DLD1 (cell line): Measurements from ENCODE around the gene MEF2D.

Experiments used
- in situ Hi-C: cut with HindIII; loops from 2 replicates; pipeline ENCODE4 v1.10.0; 2017; ENCODE audit warnings: low sequenced_read_pairs

MEF2D gene

DNA sequence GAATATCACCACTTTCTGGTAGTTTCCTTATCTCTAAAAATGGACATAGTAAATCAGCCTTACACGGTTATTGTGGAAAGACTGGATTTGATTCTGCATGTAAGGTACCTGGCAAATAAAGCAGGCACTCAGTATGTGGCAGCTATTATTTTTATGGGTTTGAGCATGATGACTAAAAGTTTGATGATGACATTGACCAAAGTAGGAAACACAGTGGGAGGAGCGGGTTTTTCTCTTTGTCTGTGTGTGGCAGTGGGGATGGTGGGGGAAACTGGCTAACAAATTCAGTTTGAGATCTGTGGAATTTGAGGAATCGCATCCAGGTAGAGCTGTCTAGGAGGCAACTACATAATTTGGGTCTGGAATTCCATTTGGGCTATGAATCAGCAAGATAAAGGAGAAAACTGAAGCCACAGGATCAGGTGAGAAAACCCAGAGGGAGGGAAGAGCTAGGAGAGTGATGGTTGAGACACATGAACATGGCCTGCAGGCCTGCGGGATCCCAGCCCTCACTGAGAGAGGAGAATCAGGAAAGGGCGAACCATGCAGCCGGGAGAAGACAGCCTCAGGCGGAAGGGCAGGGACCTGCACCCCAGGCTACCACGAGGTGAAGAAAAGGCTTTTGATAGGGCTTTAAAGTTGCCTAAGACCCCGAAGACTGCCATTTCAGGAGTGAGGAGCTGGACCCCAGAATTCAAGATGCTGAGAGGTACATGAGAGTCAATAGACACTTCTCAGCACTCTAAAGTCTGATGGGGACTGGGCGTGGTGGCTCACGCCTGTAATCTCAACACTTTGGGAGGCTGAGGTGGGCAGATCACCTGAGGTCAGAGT is 52.2 kb downstream of the MEF2D start:
- in situ Hi-C loops = no loop called here

DNA sequence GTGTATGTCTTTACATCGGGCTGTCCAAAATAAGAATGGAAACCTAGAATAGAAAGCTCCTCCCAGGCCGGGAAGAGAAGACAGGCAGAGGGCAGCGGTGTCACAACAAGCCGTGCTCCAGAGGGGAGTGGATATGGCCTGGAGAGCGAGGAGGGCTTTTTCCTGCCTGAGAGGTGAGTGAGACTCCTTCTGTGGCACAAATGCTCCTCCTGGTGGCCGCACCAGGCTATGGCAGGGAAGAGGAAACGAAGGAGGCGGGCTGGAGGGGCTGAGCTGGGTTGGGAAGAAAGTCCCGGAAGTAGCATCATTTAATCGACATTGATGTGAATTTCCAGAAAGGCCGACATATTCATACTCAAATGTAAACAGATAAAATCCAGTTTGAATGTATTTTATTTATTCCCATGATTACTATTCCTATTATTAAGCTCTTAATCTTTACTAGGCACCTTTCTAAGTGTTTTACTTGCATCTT is 54.7 kb downstream of the MEF2D start:
- in situ Hi-C loops = no loop called here

DNA sequence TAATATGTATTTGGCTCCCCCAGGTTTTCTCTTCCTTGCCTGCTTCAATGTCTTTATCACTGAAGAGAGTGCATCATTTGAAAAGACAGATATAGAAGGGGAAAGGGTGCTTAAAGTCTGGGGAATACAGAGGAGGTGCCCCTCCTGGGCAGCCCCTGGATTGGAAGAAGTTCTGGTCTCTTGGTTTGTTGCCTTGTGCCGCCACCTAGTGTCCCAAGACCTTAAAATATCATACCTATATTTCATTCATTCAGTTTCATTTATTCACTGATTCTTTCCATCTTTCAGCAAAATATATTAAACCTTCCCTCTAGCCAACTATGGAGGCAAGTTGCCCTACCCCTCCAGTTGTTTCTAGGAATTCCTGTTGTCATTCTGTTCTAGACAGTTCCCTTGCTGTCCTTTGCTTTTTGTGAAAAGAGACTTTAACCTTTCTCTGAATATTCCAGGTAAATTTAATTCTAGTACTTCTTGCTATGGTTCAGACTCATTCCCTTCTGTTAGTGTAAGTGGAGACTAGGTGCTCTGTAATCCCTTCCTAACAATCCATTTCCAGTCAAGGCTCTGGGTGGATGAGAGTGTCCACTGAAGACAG is 56.1 kb downstream of the MEF2D start:
- in situ Hi-C loops = no loop called here

DNA sequence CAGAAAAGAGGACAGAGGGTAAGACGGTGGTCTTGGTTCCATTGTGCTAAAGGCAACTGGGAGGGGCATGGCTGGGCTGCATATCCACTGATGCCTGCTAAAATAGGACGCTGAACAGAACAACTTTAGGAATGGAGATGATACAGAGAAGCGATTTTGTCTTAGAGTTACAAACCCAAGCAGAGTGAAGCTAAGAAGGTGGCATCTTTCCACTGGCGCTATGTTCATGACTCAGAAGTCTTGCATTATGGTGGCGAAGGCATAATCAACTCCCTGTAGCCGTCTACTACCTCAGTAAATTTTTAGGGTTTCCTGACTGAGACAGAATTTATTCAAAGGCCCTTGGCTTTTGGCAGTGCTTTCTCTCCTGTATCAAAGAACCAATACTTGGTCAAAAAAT is 57.3 kb downstream of the MEF2D start:
- in situ Hi-C loops = no loop called here

DNA sequence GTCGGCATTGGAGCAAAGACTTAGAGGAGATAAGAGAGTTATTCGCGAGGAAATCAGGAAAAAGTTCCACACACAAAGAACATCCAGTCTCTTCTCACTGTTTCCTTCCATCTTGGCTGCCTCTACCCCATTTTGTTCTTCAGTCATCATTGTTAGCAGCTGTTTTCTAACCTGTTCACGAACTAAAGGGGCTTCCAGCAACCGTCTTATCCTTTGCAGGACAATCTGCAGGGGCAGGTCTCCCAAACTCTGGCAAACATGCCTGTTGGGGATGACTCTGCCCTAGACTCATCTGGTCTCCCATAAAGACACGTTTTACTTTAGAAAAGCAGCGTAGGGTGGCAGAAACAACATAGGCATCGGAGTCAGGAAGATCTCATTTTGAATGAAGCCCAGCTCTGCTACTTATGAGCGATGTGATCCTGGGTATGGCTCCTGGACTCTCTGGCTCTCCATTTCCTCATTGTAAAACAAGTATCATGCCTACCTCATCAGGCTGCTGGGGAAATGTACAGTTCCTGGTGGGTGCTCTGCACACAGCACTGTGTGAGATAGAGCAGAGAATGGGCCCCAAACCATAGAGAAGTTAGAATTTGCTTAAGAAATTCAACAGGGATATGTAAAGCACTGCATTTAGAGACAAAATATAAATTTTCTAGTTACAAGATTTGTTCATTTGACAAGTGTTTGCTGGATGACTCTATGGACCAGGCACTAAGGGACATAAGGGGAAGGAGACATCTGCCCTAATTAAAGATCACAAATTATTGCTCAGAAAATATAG is 59.7 kb downstream of the MEF2D start:
- in situ Hi-C loops = no loop called here

- in situ Hi-C loops = no loop called here
Measured at GRCh38 chr1:156439777-156440183, 60.8 kb downstream of the MEF2D start.

GRCh38 chr1:156439036-156439776 is 61.4 kb downstream of the MEF2D start:
- in situ Hi-C loops = no loop called here

- in situ Hi-C loops = no loop called here
Measured at GRCh38 chr1:156438278-156438987, 62.1 kb downstream of the MEF2D start.

DNA sequence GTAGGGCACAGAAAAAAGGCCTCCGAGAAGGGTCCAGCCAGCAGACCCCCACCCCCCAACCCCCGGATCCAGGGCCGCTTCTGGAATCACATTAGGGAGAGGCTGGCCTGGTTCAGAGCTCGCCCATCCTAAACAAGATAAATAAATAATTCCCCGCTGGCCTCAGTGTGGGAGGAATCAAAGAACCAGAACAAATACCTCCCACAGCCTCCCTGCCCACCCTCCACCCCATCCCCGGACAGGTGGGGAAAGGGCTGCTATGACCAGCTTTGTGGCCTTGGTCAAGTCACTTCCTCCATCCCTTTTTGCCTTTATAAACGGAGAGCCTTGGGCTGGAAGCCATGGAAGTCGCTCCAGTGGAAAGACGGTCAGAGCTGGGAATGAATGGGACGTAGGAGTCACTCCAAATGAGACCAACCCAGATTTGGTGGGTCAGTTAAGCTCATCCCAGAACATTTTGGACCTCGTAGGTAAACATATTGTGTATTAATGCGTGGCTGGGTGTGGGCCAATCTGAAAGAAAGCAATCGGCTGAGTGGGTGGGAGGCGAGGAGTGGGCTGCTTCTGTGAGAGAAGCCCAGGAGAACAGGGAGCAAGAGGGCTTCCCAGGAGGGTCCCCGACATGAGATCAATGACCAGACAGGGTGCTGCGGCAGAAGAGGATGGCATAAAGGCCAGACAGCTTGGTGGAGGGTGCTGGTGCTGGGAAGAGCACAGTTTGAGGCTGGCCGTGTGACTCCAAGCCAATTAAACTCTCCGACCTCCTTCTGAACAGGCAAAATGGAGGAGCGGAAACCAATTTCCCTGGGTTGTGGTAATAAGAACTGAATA is 63.3 kb downstream of the MEF2D start:
- in situ Hi-C loops = no loop called here

DNA sequence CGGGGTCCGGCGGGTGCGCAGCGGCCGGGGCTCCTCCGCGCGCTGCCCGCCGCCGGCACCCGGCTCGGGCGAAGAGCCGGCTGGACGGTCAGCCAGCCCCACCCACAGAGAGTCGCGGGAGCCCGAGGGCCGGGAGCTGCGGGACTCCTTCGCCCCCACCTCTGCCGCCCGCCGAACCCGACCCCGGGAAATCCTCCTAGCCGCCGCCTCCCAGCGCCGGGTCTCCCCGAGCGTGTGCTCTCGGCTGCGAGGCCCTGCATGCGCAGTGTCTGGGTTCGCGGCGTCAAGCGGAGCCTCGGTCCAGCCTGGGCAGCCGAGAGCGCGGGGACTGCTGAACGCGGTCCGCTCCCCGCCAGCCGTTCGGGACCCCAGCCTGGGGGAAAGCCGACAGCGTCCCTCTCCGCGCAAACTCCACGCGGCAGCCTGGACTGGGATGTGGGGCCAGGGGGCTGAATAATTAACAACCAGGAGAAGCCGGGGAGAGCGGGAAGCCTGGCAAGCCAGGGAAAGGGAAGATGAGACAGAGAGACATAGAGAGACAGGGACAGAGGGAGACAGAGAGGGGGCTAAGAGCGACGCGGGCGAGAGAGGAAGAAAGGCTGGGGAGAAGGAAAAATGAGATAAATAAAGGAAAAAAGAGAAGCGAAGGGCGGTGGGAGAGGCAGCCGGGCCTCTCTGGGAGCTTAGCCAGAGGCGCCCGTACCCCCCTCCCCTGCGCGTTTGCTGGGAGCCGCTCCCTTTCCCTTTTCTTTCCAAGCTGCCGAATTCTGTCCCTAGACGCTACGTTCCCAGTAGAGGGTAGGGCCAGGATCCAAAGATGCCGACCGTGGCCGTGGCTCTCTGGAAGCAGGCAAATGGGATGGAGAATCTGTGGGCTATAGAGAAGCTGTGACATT is 64.2 kb downstream of the MEF2D start:
- in situ Hi-C loops = no loop called here

GRCh38 chr1:156435545-156436140 is 64.9 kb downstream of the MEF2D start:
- in situ Hi-C loops = no loop called here

DNA sequence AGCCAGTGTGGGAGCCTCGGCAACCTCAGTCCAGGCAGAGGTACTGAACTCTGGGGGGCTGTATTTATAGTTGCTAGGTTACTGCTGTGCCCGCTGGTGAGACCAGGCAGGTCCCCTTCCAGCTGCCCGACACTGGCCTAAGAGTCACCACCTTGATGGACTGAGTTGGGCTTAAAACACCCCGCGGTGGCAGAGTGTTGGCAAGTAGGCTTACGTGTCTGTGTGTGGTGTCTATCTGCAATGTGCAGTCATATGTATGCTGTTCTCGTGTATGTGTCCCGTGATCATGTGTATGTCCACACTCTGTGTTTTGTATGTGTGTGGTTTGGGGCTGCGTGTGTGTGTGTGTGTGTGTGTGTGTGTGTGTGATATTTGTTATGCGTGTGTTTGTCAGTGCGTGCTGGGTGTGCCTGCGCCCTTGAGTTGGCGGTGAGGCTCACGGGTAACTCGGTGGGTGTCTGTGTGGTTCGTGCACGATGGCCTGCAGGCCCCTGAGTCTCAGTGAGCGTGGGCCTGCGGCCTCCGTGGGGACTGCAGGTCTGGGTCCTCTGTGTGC is 65.5 kb downstream of the MEF2D start:
- in situ Hi-C loops = no loop called here

DNA sequence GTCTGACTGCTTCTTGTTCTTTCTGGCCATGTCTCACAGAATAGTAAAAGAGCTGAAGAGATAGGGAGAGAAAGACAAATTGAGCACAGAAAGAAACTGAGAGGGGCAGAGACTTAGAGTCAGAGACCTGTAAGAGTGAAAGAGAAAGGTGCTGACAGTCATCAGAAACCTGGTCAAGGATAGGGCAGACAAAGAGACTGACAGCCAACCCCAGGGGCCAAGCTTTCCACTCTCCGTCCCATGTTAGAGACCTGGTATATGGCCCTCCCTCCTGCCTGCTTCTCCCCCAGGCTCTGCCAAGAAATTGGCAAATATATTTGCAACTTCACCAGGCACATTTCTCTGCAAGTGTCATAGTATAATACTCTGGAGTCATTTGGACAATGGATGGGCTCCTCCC is 67.0 kb downstream of the MEF2D start:
- in situ Hi-C loops = no loop called here

GRCh38 chr1:156433032-156433431 is 67.5 kb downstream of the MEF2D start:
- in situ Hi-C loops = no loop called here

DNA sequence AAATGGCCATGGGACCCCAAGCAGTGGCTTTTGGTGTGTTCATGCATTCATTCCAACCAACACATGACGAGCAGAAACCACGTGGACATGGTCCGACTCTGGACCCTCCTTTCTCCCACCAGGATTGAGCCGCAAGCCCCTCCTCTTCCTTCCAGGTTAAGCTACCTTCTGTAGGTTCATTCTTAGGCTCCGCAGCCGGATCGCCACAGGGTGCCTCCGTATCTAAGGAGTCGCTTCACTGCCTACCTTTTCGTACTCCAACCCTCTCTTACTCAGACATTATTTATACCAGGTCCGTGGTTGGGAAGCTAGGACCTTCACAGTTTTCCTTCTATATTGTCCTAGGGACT is 67.9 kb downstream of the MEF2D start:
- in situ Hi-C loops = no loop called here

DNA sequence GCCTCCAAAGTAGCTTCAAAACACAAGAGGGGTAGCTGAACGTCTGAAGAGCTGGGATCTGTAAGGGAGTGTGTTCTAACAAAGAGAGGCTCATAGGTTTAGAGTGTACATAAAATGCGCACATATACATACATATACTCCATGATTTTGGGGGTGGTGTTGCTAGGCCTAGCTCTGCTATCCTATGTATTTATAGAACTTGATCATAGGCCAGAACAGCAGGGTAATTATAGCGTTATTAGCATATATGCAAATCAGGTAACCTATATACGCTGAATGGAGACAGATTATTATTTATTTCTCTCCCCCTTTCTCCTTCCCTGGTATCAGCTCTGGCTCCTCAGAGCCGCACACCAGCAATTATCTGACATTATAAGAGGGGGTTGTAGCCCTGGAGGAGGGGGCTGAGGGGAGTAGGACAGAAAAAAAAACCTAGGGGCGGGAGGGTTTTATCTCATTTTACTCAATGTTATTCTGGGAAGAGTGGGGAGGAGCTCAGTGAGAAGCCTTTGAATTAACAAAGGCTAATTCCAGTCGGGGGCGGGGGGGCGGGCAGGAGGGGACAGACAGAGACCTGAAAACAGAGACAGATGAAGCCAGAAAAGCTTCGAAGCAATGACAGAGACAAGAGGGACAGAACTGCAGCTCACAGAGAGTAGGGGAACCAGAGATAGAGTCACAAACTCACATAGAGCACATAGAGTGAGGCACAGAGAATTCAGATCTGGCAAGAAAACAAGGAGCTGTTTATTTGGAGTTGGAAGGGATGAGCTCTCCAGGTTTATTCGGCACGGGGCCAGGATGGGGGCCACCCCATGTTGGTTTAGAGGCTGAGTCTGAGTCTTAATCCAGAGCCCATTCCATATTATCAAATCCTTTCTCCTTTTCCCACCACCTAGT is 68.6 kb downstream of the MEF2D start:
- in situ Hi-C loops = no loop called here

DNA sequence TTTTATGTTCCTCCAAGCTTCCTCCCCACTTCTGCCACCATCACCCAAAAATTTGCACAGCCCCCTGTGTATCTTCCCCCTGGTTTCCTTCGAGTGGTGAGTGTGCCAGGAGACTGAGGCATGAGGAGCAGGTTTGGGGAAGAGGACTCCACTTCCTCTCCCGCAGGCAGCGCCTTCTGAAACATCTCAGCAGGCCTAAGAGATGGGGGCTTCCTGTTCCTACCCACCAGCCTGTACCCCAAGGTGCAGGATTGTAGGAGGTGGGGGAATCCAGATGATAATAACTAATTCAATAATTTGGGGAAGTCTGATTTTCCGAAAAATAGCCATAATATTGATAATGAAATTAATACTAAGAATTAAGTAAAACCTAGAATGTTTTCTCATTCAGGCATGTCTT is 69.2 kb downstream of the MEF2D start:
- in situ Hi-C loops = no loop called here
